A673 (cell line): ENCODE data around the gene MINDY4.

Source experiments
- CTCF ChIP-seq: fragments of 300-800, 200-600 bp; sonication (generic); conservative IDR thresholded peaks from 2 replicates; pipeline ENCODE4 v1.5.1; 2017; ENCODE audit warnings: low read depth, mild to moderate bottlenecking, antibody characterized with exemption, low read length, moderate library complexity, mixed read lengths
- EZH2 ChIP-seq: fragments of 200-600 bp; sonication (generic); IDR thresholded peaks from 2 replicates; pipeline ENCODE4 v1.6.1; 2017; ENCODE audit warnings: borderline replicate concordance, low read depth, mild to moderate bottlenecking, mixed read lengths, antibody characterized with exemption, low read length; ENCODE audit not compliant: poor library complexity, severe bottlenecking

GRCh38 chr7:30782690-30783089 is 11.5 kb downstream of the MINDY4 start:
- TF ChIP-seq CTCF: no peak
- TF ChIP-seq EZH2: no peak
